Neutrophil (primary cell): ENCODE data around the gene NSUN2.

Experiments used
- H3K27ac ChIP-seq: fragments of 200-600 bp; sonication (generic); 2 replicates; pipeline ENCODE4 v1.5.1; 2016; ENCODE audit warnings: mild to moderate bottlenecking, moderate library complexity
- H3K27me3 ChIP-seq: fragments of 200-600 bp; sonication (generic); 2 replicates; pipeline ENCODE4 v1.6.0; 2016; ENCODE audit warnings: mild to moderate bottlenecking
- H3K36me3 ChIP-seq: fragments of 200-600 bp; sonication (generic); 2 replicates; pipeline ENCODE4 v1.5.1; 2017
- H3K4me1 ChIP-seq, 2 experiments: fragments of 200-600 bp in 1 of 2; sonication (generic) in 1 of 2; 1 replicate in 1 of 2; 2 replicates in 1 of 2; pipeline versions ENCODE4 v1.5.1 to v1.6.1; 2013 to 2016; ENCODE audit warnings: low read depth in 1 of 2, low read length in 1 of 2, mild to moderate bottlenecking in 1 of 2, moderate library complexity in 1 of 2; ENCODE audit not compliant: control insufficient read depth in 1 of 2, insufficient read depth in 1 of 2
- H3K4me3 ChIP-seq, 2 experiments: fragments of 200-600 bp in 1 of 2; sonication (generic) in 1 of 2; 1 replicate in 1 of 2; 2 replicates in 1 of 2; pipeline ENCODE4 v1.5.1; 2013 to 2016; ENCODE audit warnings: low read depth in 1 of 2, low read length in 1 of 2, mild to moderate bottlenecking in 1 of 2, moderate library complexity in 1 of 2
- H3K9me3 ChIP-seq: fragments of 200-600 bp; sonication (generic); 2 replicates; pipeline ENCODE4 v1.5.1; 2016
- CTCF ChIP-seq: fragments of 200-600 bp; sonication (generic); IDR thresholded peaks from 2 replicates; pipeline ENCODE4 v1.5.1; 2016; ENCODE audit warnings: antibody characterized with exemption

The NSUN2 gene

GRCh38 chr5:6593148-6594016 is 39.5 kb downstream of the NSUN2 start:
- H3K4me1 ChIP-seq = no peaks in the 10 kb centered on the region
- H3K4me3 ChIP-seq = no peak overlapping the region
- no peaks in the 10 kb centered on the region for H3K9me3 ChIP-seq
- TF ChIP-seq CTCF = no peak
- H3K36me3 ChIP-seq = peaks cover 24% of the 10 kb centered on the region
- H3K27me3 ChIP-seq = peaks cover 30% of the 10 kb centered on the region
- H3K27ac ChIP-seq = no peak overlapping the region

- H3K27me3 ChIP-seq = peaks cover 38% of the 10 kb centered on the region
- H3K36me3 ChIP-seq = peaks cover 16% of the 10 kb centered on the region
- TF ChIP-seq CTCF = no peak
- no peak overlapping the region for H3K27ac ChIP-seq
- no peak overlapping the region for H3K4me3 ChIP-seq
- no peaks in the 10 kb centered on the region for H3K9me3 ChIP-seq
- no peaks in the 10 kb centered on the region for H3K4me1 ChIP-seq
Measured at GRCh38 chr5:6592601-6593000, 40.2 kb downstream of the NSUN2 start.

- Histone ChIP-seq H3K4me3 (no peak overlapping the region), H3K36me3 (peaks cover 9% of the 10 kb centered on the region), H3K4me1 (no peaks in the 10 kb centered on the region), H3K9me3 (no peaks in the 10 kb centered on the region), H3K27ac (no peak overlapping the region), H3K27me3 (peaks cover 46% of the 10 kb centered on the region)
- TF ChIP-seq CTCF = no peak
Measured at GRCh38 chr5:6591671-6592288, 41.1 kb downstream of the NSUN2 start.

GRCh38 chr5:6590581-6590980 is 42.3 kb downstream of the NSUN2 start:
- Histone ChIP-seq H3K36me3 (no peaks in the 10 kb centered on the region), H3K27ac (no peak overlapping the region), H3K9me3 (no peaks in the 10 kb centered on the region), H3K4me1 (no peaks in the 10 kb centered on the region), H3K27me3 (peaks cover 58% of the 10 kb centered on the region), H3K4me3 (no peak overlapping the region)
- no peak for TF ChIP-seq CTCF

GRCh38 chr5:6587171-6587570 is 45.7 kb downstream of the NSUN2 start:
- Histone ChIP-seq H3K27me3 (peaks cover 83% of the 10 kb centered on the region), H3K36me3 (no peaks in the 10 kb centered on the region), H3K4me3 (no peak overlapping the region), H3K9me3 (no peaks in the 10 kb centered on the region), H3K27ac (no peak overlapping the region), H3K4me1 (no peaks in the 10 kb centered on the region)
- no peak for TF ChIP-seq CTCF
